Stimulated activated CD8-positive, alpha-beta memory T cell treated with anti-CD3 and anti-CD28 coated beads, Interleukin-12 subunit alpha, Interleukin-12 subunit beta, amount 100 ng/mL, for 24 hours (primary cell): ENCODE results near the gene PTPRN.
"Not testable (repeated sequence)": the region's sequence is repeated elsewhere in the genome, so short reads cannot be mapped to it uniquely, and the experiment has no call there.

Experiments used
- DNase-seq: peaks from one replicate; pipeline ENCODE4 v3.0.0-alpha.2; 2020; ENCODE audit errors: extremely low read depth

PTPRN gene

GRCh38 chr2:219309278-219309677 is at the start of gene PTPRN:
PTPRN (minus strand) TSS chr2:219309401; CDS start chr2:219309332, 69 bp downstream.
- DNase-seq: no peak

- DNase-seq: no peak
Observed at GRCh38 chr2:219358170-219359075, 49.2 kb upstream of the PTPRN start.

GRCh38 chr2:219356834-219357233 is 47.6 kb upstream of the PTPRN start:
- DNase-seq: no peak

GRCh38 chr2:219354582-219354981 is 45.4 kb upstream of the PTPRN start:
- no peak for DNase-seq

GRCh38 chr2:219353129-219353528 is 43.9 kb upstream of the PTPRN start:
- no peak for DNase-seq

- peak; percentile 17 for DNase-seq
Observed at GRCh38 chr2:219352448-219353023, 43.3 kb upstream of the PTPRN start.

- DNase-seq: no peak
Observed at GRCh38 chr2:219350710-219351221, 41.6 kb upstream of the PTPRN start.

- no peak for DNase-seq
Observed at GRCh38 chr2:219350215-219350614, 41.0 kb upstream of the PTPRN start.

- no peak for DNase-seq
Observed at GRCh38 chr2:219344751-219345430, 35.7 kb upstream of the PTPRN start.

GRCh38 chr2:219335373-219335786 is 26.2 kb upstream of the PTPRN start:
- DNase-seq: no peak

- DNase-seq: no peak
Observed at GRCh38 chr2:219334076-219334475, 24.9 kb upstream of the PTPRN start.

GRCh38 chr2:219332542-219332941 is 23.3 kb upstream of the PTPRN start, which contains the start of gene RESP18:
RESP18 (minus strand) TSS chr2:219332744.
- no peak for DNase-seq

GRCh38 chr2:219331560-219332213 is 22.5 kb upstream of the PTPRN start:
- no peak for DNase-seq

- DNase-seq: no peak
Observed at GRCh38 chr2:219327719-219328118, 18.5 kb upstream of the PTPRN start.

GRCh38 chr2:219325657-219326315 is 16.6 kb upstream of the PTPRN start:
- DNase-seq: no peak

GRCh38 chr2:219325136-219325535 is 15.9 kb upstream of the PTPRN start:
- DNase-seq: no peak

- no peak for DNase-seq
Observed at GRCh38 chr2:219323434-219323833, 14.2 kb upstream of the PTPRN start.

GRCh38 chr2:219314804-219315468 is 5.7 kb upstream of the PTPRN start:
- DNase-seq: no peak

GRCh38 chr2:219312683-219313263 is 3.6 kb upstream of the PTPRN start:
- DNase-seq: not testable (repeated sequence)
